OCI-LY3 (cell line): ENCODE results near the gene GDAP2.

Experiments used
- CTCF ChIP-seq: fragments of 200-600, 300-600 bp; sonication (generic); IDR thresholded peaks from 2 replicates; pipeline ENCODE4 v1.5.1; 2014; ENCODE audit warnings: antibody characterized with exemption, low read length, low read depth
- EZH2phosphoT487 ChIP-seq: fragments of 200-600 bp; shearing (Covaris generic); IDR thresholded peaks from 2 replicates; pipeline ENCODE4 v1.6.1; 2018; ENCODE audit warnings: antibody characterized with exemption, mixed run types, low read depth

- TF ChIP-seq EZH2phosphoT487 (no peak), CTCF (no peak)
Measured at GRCh38 chr1:117836069-117836468, 93.4 kb downstream of the GDAP2 start.
